NCI-H460 (cell line): ENCODE results near the gene CT47C1. TPM values are rescaled to one million over a fixed set of nuclear protein-coding genes. Genes with fewer than 3 reads are reported as not detected.

ENCODE experiments used
- DNase-seq: peaks from one replicate; pipeline ENCODE4 v3.0.0-alpha.2; 2016; ENCODE audit warnings: low read depth; ENCODE audit errors: extremely low read depth
- total RNA-seq: library from RNA; depleted of rRNA; stranded (reverse); fragments of >200 nt; shearing (Covaris generic); gene quantifications from 2 replicates; pipeline ENCODE4 v1.2.3, GENCODE V29; 2014; rRNA removed

Gene CT47C1
- total RNA-seq, 1 experiment from 2014 or later = not detected

DNA sequence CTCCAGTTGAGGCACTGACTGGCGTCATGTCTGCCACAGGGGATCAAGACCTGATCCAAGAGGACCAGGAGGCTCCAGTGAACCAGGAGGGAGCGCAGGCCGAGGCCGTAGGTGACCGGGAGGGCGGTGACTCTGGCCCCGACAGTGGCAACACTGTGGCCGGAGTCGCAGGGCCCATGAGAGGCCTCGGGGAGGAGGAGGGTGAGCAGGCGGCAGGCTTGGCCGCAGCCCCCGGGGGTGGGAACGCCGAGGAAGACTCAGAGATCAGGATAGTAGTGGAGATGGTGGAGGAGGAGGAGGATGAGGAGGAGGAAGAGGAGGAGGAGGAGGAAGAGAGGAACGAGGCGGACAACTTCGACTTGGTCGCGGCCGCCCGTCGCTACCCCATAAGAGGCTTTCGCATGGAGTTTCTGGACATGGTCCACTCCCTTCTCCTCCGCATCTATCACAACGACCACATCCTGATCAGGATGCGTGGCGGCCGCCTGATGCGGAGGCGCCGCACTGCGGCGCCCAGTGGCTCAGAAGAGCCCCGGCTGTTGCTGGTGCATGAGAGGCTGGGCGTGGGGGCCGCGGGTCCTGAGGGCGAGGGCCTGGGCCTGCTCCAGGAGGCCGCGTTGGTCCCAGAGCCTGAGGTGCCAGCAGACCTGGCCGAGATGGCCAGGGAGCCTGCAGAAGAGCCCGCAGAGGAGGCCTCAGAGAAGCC is 560 bp downstream of the CT47C1 start:
- no peak for DNase-seq

DNA sequence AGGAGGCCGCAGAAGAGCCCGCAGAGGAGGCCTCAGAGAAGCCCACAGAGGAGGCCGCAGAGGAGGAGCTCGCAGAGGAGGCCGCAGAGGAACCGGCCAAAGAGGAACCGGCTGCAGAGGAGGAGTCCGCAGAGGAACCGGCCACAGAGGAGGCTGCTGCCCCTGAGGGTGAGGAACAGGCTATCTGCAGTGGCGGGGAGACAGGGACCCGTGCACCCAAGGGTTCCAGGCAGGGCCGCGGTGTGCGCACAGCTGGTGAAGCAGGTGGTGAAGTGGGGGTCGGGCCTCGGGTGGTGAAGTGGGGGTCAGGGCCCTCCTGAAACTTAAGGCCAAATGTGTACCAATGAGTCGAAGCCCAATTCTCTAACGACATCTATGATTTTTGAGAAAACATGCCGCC is 1.1 kb downstream of the CT47C1 start:
- no peak for DNase-seq

DNA sequence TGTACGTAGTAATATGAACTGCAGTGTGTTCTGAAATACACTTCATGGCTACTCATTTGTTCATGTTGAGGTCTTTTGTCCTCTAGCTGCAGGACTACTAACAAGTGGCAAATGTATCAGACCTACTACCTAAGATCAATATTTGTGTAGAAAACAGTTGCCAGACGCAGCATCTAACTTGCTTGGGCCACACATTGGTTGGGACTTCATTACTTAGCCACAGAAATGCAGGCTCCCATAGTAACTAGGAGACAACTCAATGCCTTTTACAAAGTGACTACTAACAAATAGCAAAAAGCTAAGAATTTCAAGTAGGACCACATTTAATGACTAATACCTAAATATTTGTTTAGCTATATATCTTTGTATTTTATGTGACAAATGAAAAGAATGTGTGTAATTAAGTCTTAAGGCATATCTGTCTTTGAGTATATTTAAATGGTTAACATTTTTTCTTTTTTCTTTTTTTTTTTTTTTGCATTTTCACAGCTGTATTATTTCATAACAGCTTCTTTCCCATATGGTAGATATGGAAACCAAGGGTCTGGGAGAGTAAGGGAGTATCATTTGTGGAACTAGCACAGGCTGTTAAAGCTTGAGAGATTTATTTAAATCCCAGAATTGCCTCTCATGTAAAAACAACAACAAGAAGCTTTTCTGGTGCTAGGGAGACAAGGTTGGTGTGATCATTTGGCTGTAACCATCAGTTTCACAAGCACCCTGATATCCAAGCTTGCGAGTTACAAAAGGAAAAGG is 2.7 kb downstream of the CT47C1 start:
- no peak for DNase-seq

- no peak for DNase-seq
These were observed 9.5 kb downstream of the CT47C1 start for GRCh38 chrX:119082278-119082677.

- no peak for DNase-seq
These were observed 12.0 kb downstream of the CT47C1 start for GRCh38 chrX:119084766-119085165.

- no peak for DNase-seq
These were observed 14.3 kb downstream of the CT47C1 start for GRCh38 chrX:119087121-119087520.

- no peak for DNase-seq
These were observed 16.8 kb downstream of the CT47C1 start for GRCh38 chrX:119089619-119090018.

DNA sequence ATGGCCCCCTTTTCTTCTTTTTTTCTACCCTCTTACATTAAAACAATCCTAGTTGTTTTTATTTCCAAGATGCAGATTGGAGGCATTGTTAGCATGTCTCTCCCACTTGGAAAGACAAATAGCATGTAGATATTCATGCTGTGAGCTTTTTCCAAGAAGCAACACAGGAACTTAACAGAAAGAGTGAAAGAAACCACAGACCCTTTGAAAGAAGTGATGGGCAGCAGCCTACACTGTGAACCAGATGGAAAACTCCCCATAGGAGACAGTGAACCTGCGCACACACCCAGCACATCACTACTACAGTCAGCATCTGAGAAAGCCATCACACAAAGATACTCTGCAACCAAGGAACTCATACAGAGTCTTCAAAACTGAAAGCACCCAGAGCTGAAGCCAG is 17.8 kb downstream of the CT47C1 start:
- no peak for DNase-seq

- DNase-seq = peak; percentile 75
These were observed 21.4 kb downstream of the CT47C1 start for GRCh38 chrX:119093991-119094735.

DNA sequence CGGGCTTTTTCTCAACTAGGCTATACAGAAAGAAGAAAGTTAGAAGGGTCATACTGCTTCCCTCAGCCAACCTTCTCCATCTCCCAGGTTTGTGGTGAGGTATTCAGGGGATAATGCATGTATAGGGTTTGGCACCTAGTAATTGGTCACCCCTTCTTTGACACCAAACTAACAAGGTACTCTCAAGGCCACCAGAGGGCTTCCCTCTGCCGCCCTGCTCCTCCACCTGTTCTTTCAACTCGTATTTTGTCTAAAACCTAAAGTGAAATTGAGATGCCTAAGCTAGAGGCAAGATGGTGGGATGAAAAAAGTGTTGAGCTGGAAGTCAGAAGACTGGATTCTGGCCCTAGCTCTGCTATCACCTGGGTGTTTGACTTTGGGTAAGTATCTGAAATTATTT is 22.0 kb downstream of the CT47C1 start:
- no peak for DNase-seq

DNA sequence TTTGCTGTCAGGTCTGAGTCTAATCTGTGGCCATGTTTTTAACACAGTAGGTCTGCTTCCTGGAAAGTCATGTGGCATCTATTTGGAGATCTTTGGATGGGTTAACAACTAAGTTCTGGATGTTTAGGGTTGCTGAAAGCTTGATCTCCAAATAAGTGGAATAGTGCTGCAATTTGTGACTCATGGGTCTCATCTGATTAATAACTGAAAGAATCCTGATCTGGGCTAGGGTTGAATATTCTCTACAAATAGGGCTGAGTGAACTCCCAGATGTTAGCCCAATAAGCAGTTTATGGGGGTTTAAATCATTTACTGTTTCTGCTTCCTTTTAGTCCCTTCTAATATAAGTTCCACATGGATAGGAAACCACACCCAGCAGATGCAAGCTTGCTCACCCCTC is 23.1 kb downstream of the CT47C1 start:
- DNase-seq = no peak

DNA sequence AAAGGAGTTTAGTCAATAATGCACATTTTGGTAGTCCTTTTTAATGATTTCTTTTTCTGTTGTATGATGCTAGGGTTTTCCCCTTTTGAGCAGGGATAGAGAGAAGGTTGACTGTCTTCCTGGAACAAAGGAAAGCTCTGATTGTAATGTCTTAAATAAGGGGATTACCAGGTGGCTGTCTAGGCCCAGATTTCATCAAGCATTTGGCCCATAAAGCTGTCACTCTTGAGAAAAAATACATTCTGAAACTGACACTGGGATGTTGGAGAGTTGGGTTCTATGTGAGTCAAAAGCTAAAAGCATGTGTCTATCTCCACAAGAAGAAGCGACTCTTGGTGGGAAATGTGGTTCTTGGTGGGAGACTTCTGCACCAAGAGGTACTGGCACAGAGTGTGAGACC is 28.4 kb downstream of the CT47C1 start:
- DNase-seq = no peak

GRCh38 chrX:119105826-119106225 is 33.0 kb downstream of the CT47C1 start:
- no peak for DNase-seq

DNA sequence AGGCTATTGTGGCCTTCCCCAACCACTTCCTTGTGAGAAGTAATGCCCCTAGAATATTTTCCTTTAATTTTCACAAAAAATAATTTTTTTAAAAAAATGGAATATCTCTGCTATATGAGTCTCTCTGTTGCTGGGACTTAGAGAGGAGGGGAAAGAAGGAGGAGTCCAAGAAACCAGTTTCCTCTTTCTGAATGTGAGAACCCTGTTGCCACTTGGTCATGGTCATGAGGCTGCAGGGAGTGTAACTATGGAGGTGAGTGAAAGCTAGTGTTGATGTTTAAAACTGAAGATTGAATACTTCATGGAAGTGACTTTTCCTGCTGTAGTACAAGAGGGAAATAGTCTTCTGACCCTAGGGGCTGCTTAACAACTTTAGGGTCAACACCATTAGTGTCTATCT is 34.4 kb downstream of the CT47C1 start:
- no peak for DNase-seq

- peak; percentile 46 for DNase-seq
These were observed 46.1 kb downstream of the CT47C1 start for GRCh38 chrX:119118780-119119395.

DNA sequence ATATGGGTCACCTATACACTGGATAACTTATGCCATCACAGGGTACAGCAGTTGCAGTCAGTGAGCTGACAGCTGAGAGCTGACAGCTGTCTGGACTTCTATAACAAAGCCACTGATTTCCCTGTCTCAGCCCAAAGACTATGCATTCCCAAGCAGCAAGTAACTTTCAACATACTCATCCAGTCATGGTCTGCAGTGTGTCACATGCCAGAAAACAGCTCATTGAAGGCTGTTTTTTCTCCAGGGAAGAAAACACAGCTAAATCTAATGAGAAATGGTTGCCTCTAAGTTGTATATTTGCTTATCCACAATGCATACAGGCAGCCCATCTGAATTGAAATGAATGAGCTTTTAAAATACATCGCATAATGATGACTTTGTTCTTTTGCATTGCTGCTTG is 48.5 kb downstream of the CT47C1 start:
- DNase-seq = no peak

Other genes with a start within 250 kb of the CT47C1 start
- 0.07 TPM in 1 of 2 replicates, not detected in the other for gene ZCCHC12, start 249.2 kb upstream of the CT47C1 start, total RNA-seq
- gene LONRF3, start 98.4 kb upstream of the CT47C1 start, total RNA-seq = 9.1 and 11.8 TPM in 2 replicates
- gene KIAA1210, start 54.8 kb downstream of the CT47C1 start, total RNA-seq = not detected in 2 replicates
- gene PGRMC1, start 163.3 kb downstream of the CT47C1 start, total RNA-seq = 172 and 173 TPM in 2 replicates